SK-N-SH (cell line): ENCODE results near the gene PPP6C. TPM values are rescaled to one million over a fixed set of nuclear protein-coding genes. Genes with fewer than 3 reads are reported as not detected.

Experiments used
- CTCF ChIA-PET: fragments of 300-600, 350-600 bp; formaldehyde crosslinking; extraction: SDS; loops from one replicate; lab custom pipeline; 2021; lab: Yijun Ruan, JAX
- POLR2A ChIA-PET: fragments of 350-600 bp; sonication (Branson Sonifier 250); formaldehyde crosslinking; extraction: SDS; loops from one replicate; lab custom pipeline; 2020; ENCODE audit warnings: antibody characterized with exemption, inconsistent platforms; lab: Yijun Ruan, JAX
- DNase-seq: peaks from one replicate; pipeline ENCODE4 v3.0.0; 2012
- H2AFZ ChIP-seq: fragments of 200-600 bp; sonication (generic); 2 replicates; pipeline ENCODE4 v1.8.1; 2016; ENCODE audit warnings: antibody characterized with exemption, mild to moderate bottlenecking, low read depth
- H3F3A ChIP-seq: fragments of 200-600 bp; sonication (generic); replicated peaks from 2 replicates; pipeline ENCODE3; 2016; ENCODE audit warnings: antibody characterized with exemption, mild to moderate bottlenecking; ENCODE audit not compliant: insufficient read depth
- H3K27ac ChIP-seq, 2 experiments: fragments of 200-500 bp in 1 of 2; fragments of 200-600 bp in 1 of 2; sonication (Bioruptor generic) in 1 of 2; sonication (generic), shearing (Covaris generic) in 1 of 2; 2 replicates each; pipeline versions ENCODE4 v1.5.1 to v1.6.1; 2014 to 2016; ENCODE audit warnings: low read depth in 2 of 2, inconsistent platforms in 1 of 2, low read length in 1 of 2, mild to moderate bottlenecking in 1 of 2, mixed read lengths in 1 of 2
- H3K27me3 ChIP-seq: fragments of 200-600 bp; sonication (generic), shearing (Covaris generic); 2 replicates; pipeline ENCODE4 v1.6.1; 2016; ENCODE audit warnings: mixed run types; ENCODE audit not compliant: insufficient read depth
- H3K36me3 ChIP-seq, 2 experiments: fragments of 200-500 bp in 1 of 2; fragments of 200-600 bp in 1 of 2; sonication (Bioruptor generic) in 1 of 2; sonication (generic) in 1 of 2; replicated peaks in 1 of 2; 2 replicates each; pipeline versions ENCODE3 to v1.5.1; 2014 to 2016; ENCODE audit warnings: low read length in 1 of 2, mild to moderate bottlenecking in 1 of 2; ENCODE audit not compliant: insufficient read depth in 2 of 2, control insufficient read depth in 1 of 2
- H3K4me1 ChIP-seq, 2 experiments: fragments of 200-500 bp in 1 of 2; fragments of 200-600 bp in 1 of 2; sonication (Bioruptor generic) in 1 of 2; sonication (generic), shearing (Covaris generic) in 1 of 2; 2 replicates each; pipeline versions ENCODE4 v1.5.1 to v1.6.1; 2014 to 2016; ENCODE audit warnings: low read depth in 1 of 2, low read length in 1 of 2, mixed run types in 1 of 2; ENCODE audit not compliant: insufficient read depth in 2 of 2, control insufficient read depth in 1 of 2
- H3K4me2 ChIP-seq: fragments of 200-600 bp; sonication (generic), shearing (Covaris generic); 2 replicates; pipeline ENCODE4 v1.6.1; 2017; ENCODE audit warnings: mixed run types
- H3K4me3 ChIP-seq, 2 experiments: fragments of 200-500 bp in 1 of 2; fragments of 200-600 bp in 1 of 2; sonication (Bioruptor generic) in 1 of 2; sonication (generic), shearing (Covaris generic) in 1 of 2; 2 replicates each; pipeline versions ENCODE4 v1.5.1 to v1.8.1; 2014 to 2016; ENCODE audit warnings: low read depth in 2 of 2, inconsistent platforms in 1 of 2, low read length in 1 of 2, mild to moderate bottlenecking in 1 of 2, mixed read lengths in 1 of 2, moderate library complexity in 1 of 2
- H3K79me2 ChIP-seq: fragments of 200-600 bp; sonication (generic); 2 replicates; pipeline ENCODE4 v1.8.1; 2017; ENCODE audit warnings: mild to moderate bottlenecking; ENCODE audit not compliant: insufficient read depth
- H3K9ac ChIP-seq: fragments of 200-600 bp; sonication (generic); 2 replicates; pipeline ENCODE4 v1.6.1; 2017; ENCODE audit warnings: mixed run types
- H3K9me2 ChIP-seq: fragments of 200-600 bp; sonication (generic); 2 replicates; pipeline ENCODE4 v1.6.1; 2017; ENCODE audit warnings: mixed run types
- H3K9me3 ChIP-seq: fragments of 200-600 bp; sonication (generic); 2 replicates; pipeline ENCODE4 v1.6.1; 2017; ENCODE audit warnings: mixed run types, mild to moderate bottlenecking, moderate library complexity
- H4K20me1 ChIP-seq: fragments of 200-600 bp; sonication (generic); 2 replicates; pipeline ENCODE4 v1.6.1; 2017; ENCODE audit warnings: mild to moderate bottlenecking, mixed run types; ENCODE audit not compliant: insufficient read depth
- CHD2 ChIP-seq: fragments of 150-350 bp; IDR thresholded peaks from 2 replicates; pipeline ENCODE4 v1.6.1; 2018; ENCODE audit warnings: low read length; ENCODE audit not compliant: partially characterized antibody
- ELF1 ChIP-seq: IDR thresholded peaks from 2 replicates; pipeline ENCODE4 v1.4.0; 2012
- EZH2phosphoT487 ChIP-seq: fragments of 200-600 bp; sonication (generic); IDR thresholded peaks from 2 replicates; pipeline ENCODE4 v1.6.1; 2017; ENCODE audit warnings: low read depth, mixed run types, mild to moderate bottlenecking, antibody characterized with exemption, moderate library complexity, borderline replicate concordance
- FOSL2 ChIP-seq: IDR thresholded peaks from 2 replicates; pipeline ENCODE4 v1.4.0; 2012; ENCODE audit warnings: low read depth, mild to moderate bottlenecking, moderate library complexity, borderline replicate concordance
- FOXJ3 ChIP-seq: sonication (generic); formaldehyde crosslinking; IDR thresholded peaks from 2 replicates; pipeline ENCODE4 v1.5.1; 2020; ENCODE audit warnings: mild to moderate bottlenecking, missing genetic modification reagents
- FOXM1 ChIP-seq: IDR thresholded peaks from 2 replicates; pipeline ENCODE4 v1.4.0; 2012; ENCODE audit warnings: low read depth, mild to moderate bottlenecking
- GATA2 ChIP-seq: sonication (generic); formaldehyde crosslinking; IDR thresholded peaks from 2 replicates; pipeline ENCODE4 v1.5.0; 2020; ENCODE audit warnings: mild to moderate bottlenecking, missing genetic modification reagents
- JUND ChIP-seq: IDR thresholded peaks from 2 replicates; pipeline ENCODE4 v1.4.0; 2012
- MEF2A ChIP-seq: IDR thresholded peaks from 2 replicates; pipeline ENCODE4 v1.4.0; 2012; ENCODE audit warnings: low read depth, borderline replicate concordance
- NFIC ChIP-seq: IDR thresholded peaks from 2 replicates; pipeline ENCODE4 v1.4.0; 2012; ENCODE audit warnings: borderline replicate concordance
- RAD21 ChIP-seq: IDR thresholded peaks from 2 replicates; pipeline ENCODE4 v1.6.1; 2012; ENCODE audit warnings: mild to moderate bottlenecking, low read length
- RFX5 ChIP-seq: IDR thresholded peaks from 2 replicates; pipeline ENCODE4 v1.6.1; 2012; ENCODE audit warnings: mild to moderate bottlenecking, improper control_type of control experiment, low read length
- SIN3A ChIP-seq: IDR thresholded peaks from 2 replicates; pipeline ENCODE4 v1.6.1; 2012; ENCODE audit warnings: low read depth, mild to moderate bottlenecking, low read length, moderate library complexity, borderline replicate concordance
- TAF1 ChIP-seq: IDR thresholded peaks from 2 replicates; pipeline ENCODE4 v1.6.1; 2012; ENCODE audit warnings: low read depth, mild to moderate bottlenecking, low read length, moderate library complexity, borderline replicate concordance
- TEAD4 ChIP-seq: IDR thresholded peaks from 2 replicates; pipeline ENCODE4 v1.4.0; 2012; ENCODE audit warnings: mild to moderate bottlenecking, borderline replicate concordance; ENCODE audit not compliant: insufficient read depth
- WGBS: methylation state at CpG from one replicate; pipeline ENCODE4 v1.1.6; 2017; ENCODE audit warnings: low lambda C conversion rate; 5-methylcytosine and 5-hydroxymethylcytosine counted together
- polyA plus RNA-seq, 3 experiments: library from polyadenylated mRNA; depleted of rRNA; stranded (reverse); fragments of >200 nt; gene quantifications; 2 replicates each; pipeline ENCODE4 v1.2.3, GENCODE V29; 2012
- TF ChIP-seq, protein P1 (sequence below): IDR thresholded peaks from 2 replicates; pipeline ENCODE4 v1.4.0; 2012; ENCODE audit warnings: low read depth
- TF ChIP-seq, protein P2 (sequence below): IDR thresholded peaks from 2 replicates; pipeline ENCODE4 v1.4.0; 2012; ENCODE audit warnings: low read depth, borderline replicate concordance
- TF ChIP-seq, protein P3 (sequence below): fragments of 150-350 bp; IDR thresholded peaks from 2 replicates; pipeline ENCODE4 v1.6.1; 2016; ENCODE audit warnings: mild to moderate bottlenecking, low read depth, low read length
- TF ChIP-seq, protein P4 (sequence below): IDR thresholded peaks from 2 replicates; pipeline ENCODE4 v1.4.0; 2012; ENCODE audit warnings: low read depth, borderline replicate concordance
- TF ChIP-seq, protein P5 (sequence below): IDR thresholded peaks from 2 replicates; pipeline ENCODE4 v1.6.1; 2012; ENCODE audit warnings: mild to moderate bottlenecking, low read depth, low read length, moderate library complexity

The PPP6C gene
- polyA plus RNA-seq, 1 of the 3 experiments (the other 2 are of a cell fraction): 14.8 TPM

DNA sequence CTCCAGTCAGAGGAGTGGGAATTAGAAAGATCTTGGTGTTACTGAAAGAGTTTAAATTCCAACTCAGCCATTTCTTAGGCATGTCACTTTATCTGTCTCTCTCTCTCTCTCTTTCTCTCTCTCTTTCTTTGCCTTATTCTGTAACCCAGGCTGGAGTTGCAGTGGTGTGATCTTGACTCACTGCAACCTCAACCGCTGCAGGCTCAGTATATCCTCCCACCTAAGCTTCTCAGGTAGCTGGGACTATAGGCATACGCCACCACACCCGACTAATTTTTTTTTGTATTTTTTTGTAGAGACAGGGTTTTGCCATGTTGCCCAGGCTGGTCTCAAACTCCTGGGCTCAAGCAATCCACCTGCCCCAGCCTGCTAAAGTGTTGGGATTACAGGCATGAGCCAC, 29.0 kb upstream of the PPP6C start:
- Histone ChIP-seq H3K27me3 (no peaks in the 10 kb centered on the region), H2AFZ (no peak overlapping the region), H3K9ac (no peak overlapping the region), H3K4me3 (no peak overlapping the region), H3K9me2 (no peaks in the 10 kb centered on the region), H3K4me2 (no peak overlapping the region), H3K9me3 (no peaks in the 10 kb centered on the region), H4K20me1 (no peaks in the 10 kb centered on the region), H3K27ac (no peak overlapping the region), H3K36me3 (peaks cover 9 to 36% of the 10 kb centered on the region in 2 experiments), H3K79me2 (no peaks in the 10 kb centered on the region), H3F3A (peaks cover 10% of the 10 kb centered on the region), H3K4me1 (no peaks in the 10 kb centered on the region)
- no peak for DNase-seq
- POLR2A ChIA-PET: interaction anchor here (0.8 kb wide), 1 partner anchor 14 kb away, joined by 5 read pairs; no protein-coding TSS in a partner anchor
- CTCF ChIA-PET: no interaction called here
- TF ChIP-seq, protein P1, sequence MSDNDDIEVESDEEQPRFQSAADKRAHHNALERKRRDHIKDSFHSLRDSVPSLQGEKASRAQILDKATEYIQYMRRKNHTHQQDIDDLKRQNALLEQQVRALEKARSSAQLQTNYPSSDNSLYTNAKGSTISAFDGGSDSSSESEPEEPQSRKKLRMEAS: no peak
- TF ChIP-seq, protein P2, sequence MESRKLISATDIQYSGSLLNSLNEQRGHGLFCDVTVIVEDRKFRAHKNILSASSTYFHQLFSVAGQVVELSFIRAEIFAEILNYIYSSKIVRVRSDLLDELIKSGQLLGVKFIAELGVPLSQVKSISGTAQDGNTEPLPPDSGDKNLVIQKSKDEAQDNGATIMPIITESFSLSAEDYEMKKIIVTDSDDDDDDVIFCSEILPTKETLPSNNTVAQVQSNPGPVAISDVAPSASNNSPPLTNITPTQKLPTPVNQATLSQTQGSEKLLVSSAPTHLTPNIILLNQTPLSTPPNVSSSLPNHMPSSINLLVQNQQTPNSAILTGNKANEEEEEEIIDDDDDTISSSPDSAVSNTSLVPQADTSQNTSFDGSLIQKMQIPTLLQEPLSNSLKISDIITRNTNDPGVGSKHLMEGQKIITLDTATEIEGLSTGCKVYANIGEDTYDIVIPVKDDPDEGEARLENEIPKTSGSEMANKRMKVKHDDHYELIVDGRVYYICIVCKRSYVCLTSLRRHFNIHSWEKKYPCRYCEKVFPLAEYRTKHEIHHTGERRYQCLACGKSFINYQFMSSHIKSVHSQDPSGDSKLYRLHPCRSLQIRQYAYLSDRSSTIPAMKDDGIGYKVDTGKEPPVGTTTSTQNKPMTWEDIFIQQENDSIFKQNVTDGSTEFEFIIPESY: no peak
- no peak for TF ChIP-seq MEF2A
- no peak for TF ChIP-seq SIN3A
- TF ChIP-seq, protein P3, sequence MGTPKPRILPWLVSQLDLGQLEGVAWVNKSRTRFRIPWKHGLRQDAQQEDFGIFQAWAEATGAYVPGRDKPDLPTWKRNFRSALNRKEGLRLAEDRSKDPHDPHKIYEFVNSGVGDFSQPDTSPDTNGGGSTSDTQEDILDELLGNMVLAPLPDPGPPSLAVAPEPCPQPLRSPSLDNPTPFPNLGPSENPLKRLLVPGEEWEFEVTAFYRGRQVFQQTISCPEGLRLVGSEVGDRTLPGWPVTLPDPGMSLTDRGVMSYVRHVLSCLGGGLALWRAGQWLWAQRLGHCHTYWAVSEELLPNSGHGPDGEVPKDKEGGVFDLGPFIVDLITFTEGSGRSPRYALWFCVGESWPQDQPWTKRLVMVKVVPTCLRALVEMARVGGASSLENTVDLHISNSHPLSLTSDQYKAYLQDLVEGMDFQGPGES: no peak
- no peak for TF ChIP-seq ELF1
- no peak for TF ChIP-seq CHD2
- TF ChIP-seq RFX5: no peak
- TF ChIP-seq FOXJ3 (CRISPR knock-in tag): no peak
- no peak for TF ChIP-seq EZH2phosphoT487
- no peak for TF ChIP-seq FOXM1
- TF ChIP-seq, protein P4, sequence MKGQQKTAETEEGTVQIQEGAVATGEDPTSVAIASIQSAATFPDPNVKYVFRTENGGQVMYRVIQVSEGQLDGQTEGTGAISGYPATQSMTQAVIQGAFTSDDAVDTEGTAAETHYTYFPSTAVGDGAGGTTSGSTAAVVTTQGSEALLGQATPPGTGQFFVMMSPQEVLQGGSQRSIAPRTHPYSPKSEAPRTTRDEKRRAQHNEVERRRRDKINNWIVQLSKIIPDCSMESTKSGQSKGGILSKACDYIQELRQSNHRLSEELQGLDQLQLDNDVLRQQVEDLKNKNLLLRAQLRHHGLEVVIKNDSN: no peak
- TF ChIP-seq TAF1: no peak
- TF ChIP-seq, protein P5, sequence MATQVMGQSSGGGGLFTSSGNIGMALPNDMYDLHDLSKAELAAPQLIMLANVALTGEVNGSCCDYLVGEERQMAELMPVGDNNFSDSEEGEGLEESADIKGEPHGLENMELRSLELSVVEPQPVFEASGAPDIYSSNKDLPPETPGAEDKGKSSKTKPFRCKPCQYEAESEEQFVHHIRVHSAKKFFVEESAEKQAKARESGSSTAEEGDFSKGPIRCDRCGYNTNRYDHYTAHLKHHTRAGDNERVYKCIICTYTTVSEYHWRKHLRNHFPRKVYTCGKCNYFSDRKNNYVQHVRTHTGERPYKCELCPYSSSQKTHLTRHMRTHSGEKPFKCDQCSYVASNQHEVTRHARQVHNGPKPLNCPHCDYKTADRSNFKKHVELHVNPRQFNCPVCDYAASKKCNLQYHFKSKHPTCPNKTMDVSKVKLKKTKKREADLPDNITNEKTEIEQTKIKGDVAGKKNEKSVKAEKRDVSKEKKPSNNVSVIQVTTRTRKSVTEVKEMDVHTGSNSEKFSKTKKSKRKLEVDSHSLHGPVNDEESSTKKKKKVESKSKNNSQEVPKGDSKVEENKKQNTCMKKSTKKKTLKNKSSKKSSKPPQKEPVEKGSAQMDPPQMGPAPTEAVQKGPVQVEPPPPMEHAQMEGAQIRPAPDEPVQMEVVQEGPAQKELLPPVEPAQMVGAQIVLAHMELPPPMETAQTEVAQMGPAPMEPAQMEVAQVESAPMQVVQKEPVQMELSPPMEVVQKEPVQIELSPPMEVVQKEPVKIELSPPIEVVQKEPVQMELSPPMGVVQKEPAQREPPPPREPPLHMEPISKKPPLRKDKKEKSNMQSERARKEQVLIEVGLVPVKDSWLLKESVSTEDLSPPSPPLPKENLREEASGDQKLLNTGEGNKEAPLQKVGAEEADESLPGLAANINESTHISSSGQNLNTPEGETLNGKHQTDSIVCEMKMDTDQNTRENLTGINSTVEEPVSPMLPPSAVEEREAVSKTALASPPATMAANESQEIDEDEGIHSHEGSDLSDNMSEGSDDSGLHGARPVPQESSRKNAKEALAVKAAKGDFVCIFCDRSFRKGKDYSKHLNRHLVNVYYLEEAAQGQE: no peak
- no peak for TF ChIP-seq FOSL2
- TF ChIP-seq TEAD4: no peak
- TF ChIP-seq RAD21: no peak
- TF ChIP-seq GATA2: no peak
- TF ChIP-seq JUND: no peak
- no peak for TF ChIP-seq NFIC
- WGBS: 94% methylated on average over 3 of the region's 3 CpGs
